Measurements from ENCODE around the gene MC2R. TPM values are rescaled to one million over a fixed set of nuclear protein-coding genes. Genes with fewer than 3 reads are reported as not detected.

The MC2R gene
- total and polyA plus RNA-seq, 2 of the 4 experiments (the other 2 are of a cell fraction) = not detected

- H3K9me3 ChIP-seq (ENCODE audit: control insufficient read depth, insufficient read depth, low read length) = peaks cover 36% of the 10 kb centered on the region
- no peak overlapping the region for H3K56ac ChIP-seq (ENCODE audit: extremely low read depth, insufficient read depth, low read length)
- no CpG with 5 or more reads among the region's 2 CpGs for whole genome bisulfite sequencing, 2 experiments (ENCODE audit: extremely low coverage in 2 of 2, insufficient read length in 1 of 2)
- H3K23ac ChIP-seq (ENCODE audit: low read depth, low read length) = no peak overlapping the region
- intact Hi-C loops (cut with micrococcal nuclease) = no loop called here
- H3K4me3 ChIP-seq (ENCODE audit: insufficient read depth, low read depth, low read length) = no peak overlapping the region
- no peaks in the 10 kb centered on the region for H3K4me1 ChIP-seq (ENCODE audit: control insufficient read depth, insufficient read depth, low read length)
- H4K8ac ChIP-seq (ENCODE audit: low read depth in 2 of 2, low read length in 2 of 2) = no peak overlapping the region
- H3K9ac ChIP-seq (ENCODE audit: low read depth, low read length) = no peak overlapping the region
- ChIA-PET POLR2A (ENCODE audit: unreplicated experiment) (no interaction called here), CTCF (no interaction called here)
- H4K5ac ChIP-seq (ENCODE audit: low read depth, low read length) = no peak overlapping the region
- no peak overlapping the region for H3K14ac ChIP-seq (replicated peaks; ENCODE audit: low read depth, low read length)
- no peak overlapping the region for H2BK120ac ChIP-seq (ENCODE audit: low read depth, low read length)
- H3K27me3 ChIP-seq (ENCODE audit: control insufficient read depth, insufficient read depth, low read length) = no peaks in the 10 kb centered on the region
- H2AK9ac ChIP-seq (replicated peaks; ENCODE audit: low read depth, low read length, poor library complexity) = no peak overlapping the region
- H3K36me3 ChIP-seq (ENCODE audit: control insufficient read depth, insufficient read depth, low read length) = no peaks in the 10 kb centered on the region
- no peak overlapping the region for H2BK20ac ChIP-seq (ENCODE audit: low read depth, low read length)
- DNase-seq (no peak), ATAC-seq (ENCODE audit: low read depth) (no peak)
- BruUV-seq (replicated peaks) = no TSS peak
- dilution Hi-C loops (cut with HindIII; ENCODE audit: low sequenced_read_pairs, unreplicated experiment) = no loop called here
- H2BK15ac ChIP-seq (ENCODE audit: low read depth, low read length) = no peak overlapping the region
- H4K91ac ChIP-seq (ENCODE audit: insufficient read depth, low read depth, low read length) = no peak overlapping the region
- H2AK5ac ChIP-seq (ENCODE audit: low read depth, low read length) = no peak overlapping the region
- TF ChIP-seq BHLHE40 (IDR thresholded peaks at IDR 0.05; ENCODE audit: low read depth, low read length) (no peak), FOS (IDR thresholded peaks at IDR 0.05; ENCODE audit: low read depth, low read length) (no peak)
- no peak overlapping the region for H2BK5ac ChIP-seq (ENCODE audit: low read depth, low read length, poor library complexity, severe bottlenecking)
- H2AFZ ChIP-seq (replicated peaks; ENCODE audit: low read length, poor library complexity) = no peak overlapping the region
- H3K4me2 ChIP-seq (ENCODE audit: low read depth, low read length) = no peak overlapping the region
- H3K18ac ChIP-seq (ENCODE audit: low read depth, low read length) = no peak overlapping the region
- in situ Hi-C loops (cut with MboI; ENCODE audit: low sequenced_read_pairs) = loop anchor here (10.0 kb wide), 1 partner anchor 46 kb away; no protein-coding TSS in a partner anchor
- H4K20me1 ChIP-seq (ENCODE audit: insufficient read depth, low read length) = no peaks in the 10 kb centered on the region
- H3K9me1 ChIP-seq (ENCODE audit: insufficient read depth, low read length) = no peaks in the 10 kb centered on the region
- no peak overlapping the region for H3K27ac ChIP-seq (ENCODE audit: insufficient read depth, low read length)
- H3K4ac ChIP-seq (ENCODE audit: low read depth, low read length) = no peak overlapping the region
- H3K79me1 ChIP-seq (ENCODE audit: low read depth in 1 of 2, low read length in 2 of 2) = no peaks in the 10 kb centered on the region
Measured at GRCh38 chr18:13930964-13931363, 15.6 kb upstream of the MC2R start.

All from IMR-90 (cell line).